NCI-H524 treated with DMSO at 0.1 percent for 48 hours (cell line): ENCODE measurements around the gene MPC2.

ENCODE experiments used
- DNase-seq: peaks from one replicate; lab custom pipeline; 2025; lab: John Stamatoyannopoulos, UW

The MPC2 gene

GRCh38 chr1:167936930-167937708 lies at the start of gene MPC2:
Gene MPC2 (minus strand): TSS chr1:167937072. CDS start chr1:167935841, 1,231 bp downstream.
- peak; percentile 31 for DNase-seq

- DNase-seq: no peak
Measured at GRCh38 chr1:167984886-167985489, 48.1 kb upstream of the MPC2 start.

GRCh38 chr1:167983797-167984420 lies 47.0 kb upstream of the MPC2 start:
- no peak for DNase-seq

GRCh38 chr1:167981933-167982332 lies 45.1 kb upstream of the MPC2 start:
- DNase-seq: no peak

GRCh38 chr1:167977245-167977644 lies 40.4 kb upstream of the MPC2 start:
- DNase-seq: no peak

GRCh38 chr1:167974698-167975097 lies 37.8 kb upstream of the MPC2 start:
- no peak for DNase-seq

- DNase-seq: no peak
Measured at GRCh38 chr1:167973832-167974231, 37.0 kb upstream of the MPC2 start.

- DNase-seq: no peak
Measured at GRCh38 chr1:167968569-167968968, 31.7 kb upstream of the MPC2 start.

- no peak for DNase-seq
Measured at GRCh38 chr1:167966050-167966449, 29.2 kb upstream of the MPC2 start.

- no peak for DNase-seq
Measured at GRCh38 chr1:167964646-167965045, 27.8 kb upstream of the MPC2 start.

- no peak for DNase-seq
Measured at GRCh38 chr1:167957710-167958109, 20.8 kb upstream of the MPC2 start.

- no peak for DNase-seq
Measured at GRCh38 chr1:167955915-167956314, 19.0 kb upstream of the MPC2 start.

- no peak for DNase-seq
Measured at GRCh38 chr1:167950569-167950968, 13.7 kb upstream of the MPC2 start.

GRCh38 chr1:167949785-167950184 lies 12.9 kb upstream of the MPC2 start:
- DNase-seq: no peak

GRCh38 chr1:167947733-167948132 lies 10.9 kb upstream of the MPC2 start:
- DNase-seq: no peak

GRCh38 chr1:167943541-167943940 lies 6.7 kb upstream of the MPC2 start:
- DNase-seq: no peak

- DNase-seq: no peak
Measured at GRCh38 chr1:167940264-167940663, 3.4 kb upstream of the MPC2 start.

GRCh38 chr1:167938080-167938636 lies 1.3 kb upstream of the MPC2 start:
- peak; percentile 8 for DNase-seq

- no peak for DNase-seq
Measured at GRCh38 chr1:167937709-167938010, 788 bp upstream of the MPC2 start.

- DNase-seq: peak; percentile 77
Measured at GRCh38 chr1:167936068-167936929, 573 bp downstream of the MPC2 start, which contains the start of gene DCAF6. Gene DCAF6 (plus strand): TSS chr1:167936683. CDS start chr1:167936912, 229 bp downstream.

GRCh38 chr1:167935216-167936067 lies 1.4 kb downstream of the MPC2 start:
- DNase-seq: no peak
